SK-N-MC (cell line): ENCODE results near the gene PRDM2.

Experiments
- DNase-seq: peaks from one replicate; pipeline ENCODE4 v3.0.0-alpha.2; 2011; ENCODE audit warnings: low read depth, low spot score
- H3K27ac ChIP-seq: fragments of 200-600 bp; sonication (generic); 2 replicates; pipeline ENCODE4 v1.5.1; 2016; ENCODE audit warnings: mixed run types
- H3K36me3 ChIP-seq: fragments of 200-600 bp; sonication (generic); 2 replicates; pipeline ENCODE4 v1.6.1; 2017; ENCODE audit warnings: antibody characterized with exemption, low read length, mixed read lengths; ENCODE audit not compliant: insufficient read depth
- H3K4me3 ChIP-seq: fragments of 200-600 bp; sonication (generic); 2 replicates; pipeline ENCODE4 v1.5.1; 2016
- H3K9ac ChIP-seq: fragments of 200-600 bp; sonication (generic); 2 replicates; pipeline ENCODE4 v1.8.0; 2017; ENCODE audit warnings: mixed run types, mixed read lengths; ENCODE audit not compliant: insufficient read length
- H3K9me3 ChIP-seq: fragments of 200-600 bp; sonication (generic); 2 replicates; pipeline ENCODE4 v1.6.1; 2017; ENCODE audit warnings: low read depth, mild to moderate bottlenecking, antibody characterized with exemption, low read length, moderate library complexity, mixed read lengths
- EZH2 ChIP-seq: fragments of 200-600 bp; sonication (generic); IDR thresholded peaks from one replicate; pipeline ENCODE4 v1.6.1; 2017; ENCODE audit warnings: antibody characterized with exemption
- FOXP2 ChIP-seq: optimal IDR thresholded peaks from 2 replicates; pipeline ENCODE3; 2011; ENCODE audit warnings: mild to moderate bottlenecking, moderate library complexity; ENCODE audit not compliant: insufficient read depth; ENCODE audit errors: extremely low read length, control extremely low read depth
- POLR2AphosphoS5 ChIP-seq: IDR thresholded peaks from 2 replicates; pipeline ENCODE4 v1.6.1; 2012; ENCODE audit warnings: mild to moderate bottlenecking, low read depth, low read length, borderline replicate concordance

The PRDM2 gene

GRCh38 chr1:13804240-13804633 is 104.2 kb downstream of the PRDM2 start:
- no peak for DNase-seq
- TF ChIP-seq FOXP2, result no peak
- TF ChIP-seq POLR2AphosphoS5, result no peak
- no peak for TF ChIP-seq EZH2

GRCh38 chr1:13805431-13805830 is 105.4 kb downstream of the PRDM2 start:
- no peaks in the 10 kb centered on the region for H3K36me3 ChIP-seq
- TF ChIP-seq POLR2AphosphoS5 (no peak), FOXP2 (no peak), EZH2 (no peak)
- H3K27ac ChIP-seq, result no peak overlapping the region
- no peak overlapping the region for H3K9ac ChIP-seq
- no peak for DNase-seq
- H3K9me3 ChIP-seq, result no peaks in the 10 kb centered on the region
- H3K4me3 ChIP-seq, result no peak overlapping the region

More at GRCh38 chr1:13804240-13804633, 104.2 kb downstream of the PRDM2 start:
- H3K4me3 ChIP-seq, result no peak overlapping the region
- H3K9me3 ChIP-seq, result no peaks in the 10 kb centered on the region
- H3K27ac ChIP-seq, result no peak overlapping the region
- no peaks in the 10 kb centered on the region for H3K36me3 ChIP-seq
- H3K9ac ChIP-seq, result no peak overlapping the region

GRCh38 chr1:13806108-13806507 is 106.1 kb downstream of the PRDM2 start:
- no peak for TF ChIP-seq EZH2
- no peak for TF ChIP-seq FOXP2
- no peak for DNase-seq
- Histone ChIP-seq H3K27ac (no peak overlapping the region), H3K9ac (no peak overlapping the region), H3K9me3 (no peaks in the 10 kb centered on the region), H3K4me3 (no peak overlapping the region), H3K36me3 (no peaks in the 10 kb centered on the region)

GRCh38 chr1:13807209-13807608 is 107.2 kb downstream of the PRDM2 start:
- H3K36me3 ChIP-seq, result no peaks in the 10 kb centered on the region
- H3K4me3 ChIP-seq, result no peak overlapping the region
- no peaks in the 10 kb centered on the region for H3K9me3 ChIP-seq
- no peak overlapping the region for H3K9ac ChIP-seq
- no peak overlapping the region for H3K27ac ChIP-seq
- DNase-seq, result no peak
- TF ChIP-seq POLR2AphosphoS5 (no peak), FOXP2 (no peak)

- no peak for DNase-seq
- H3K27ac ChIP-seq, result no peak overlapping the region
- TF ChIP-seq POLR2AphosphoS5, result no peak
- no peak for TF ChIP-seq EZH2
- no peak for TF ChIP-seq FOXP2
- H3K36me3 ChIP-seq, result no peaks in the 10 kb centered on the region
- no peak overlapping the region for H3K4me3 ChIP-seq
- H3K9ac ChIP-seq, result no peak overlapping the region
- no peaks in the 10 kb centered on the region for H3K9me3 ChIP-seq
Observed at GRCh38 chr1:13808729-13809131, 108.7 kb downstream of the PRDM2 start.

GRCh38 chr1:13809461-13810159 is 109.6 kb downstream of the PRDM2 start:
- Histone ChIP-seq H3K27ac (no peak overlapping the region), H3K9me3 (no peaks in the 10 kb centered on the region), H3K4me3 (no peak overlapping the region), H3K9ac (no peak overlapping the region), H3K36me3 (no peaks in the 10 kb centered on the region)
- DNase-seq, result no peak
- no peak for TF ChIP-seq EZH2
- TF ChIP-seq FOXP2, result no peak
- no peak for TF ChIP-seq POLR2AphosphoS5

- Histone ChIP-seq H3K4me3 (no peak overlapping the region), H3K9me3 (no peaks in the 10 kb centered on the region), H3K9ac (no peak overlapping the region), H3K27ac (no peak overlapping the region), H3K36me3 (no peaks in the 10 kb centered on the region)
- TF ChIP-seq POLR2AphosphoS5, result no peak
- no peak for TF ChIP-seq FOXP2
- DNase-seq, result no peak
Observed at GRCh38 chr1:13812456-13813397, 112.7 kb downstream of the PRDM2 start.

- H3K36me3 ChIP-seq, result no peaks in the 10 kb centered on the region
- H3K27ac ChIP-seq, result no peak overlapping the region
- no peak for DNase-seq
- no peak overlapping the region for H3K4me3 ChIP-seq
- no peaks in the 10 kb centered on the region for H3K9me3 ChIP-seq
- TF ChIP-seq POLR2AphosphoS5 (no peak), EZH2 (no peak), FOXP2 (no peak)
- H3K9ac ChIP-seq, result no peak overlapping the region
Observed at GRCh38 chr1:13813398-13814012, 113.5 kb downstream of the PRDM2 start.

- no peak overlapping the region for H3K9ac ChIP-seq
- H3K36me3 ChIP-seq, result no peaks in the 10 kb centered on the region
- H3K27ac ChIP-seq, result no peak overlapping the region
- no peak for TF ChIP-seq EZH2
- no peak overlapping the region for H3K4me3 ChIP-seq
- H3K9me3 ChIP-seq, result no peaks in the 10 kb centered on the region
- DNase-seq, result no peak
Observed at GRCh38 chr1:13814131-13814530, 114.1 kb downstream of the PRDM2 start.
